Astrocyte of the spinal cord (primary cell): Measurements from ENCODE around the gene TTC9B.

Experiments
- DNase-seq: peaks from one replicate; pipeline ENCODE4 v3.0.0; 2011; ENCODE audit warnings: low read depth, low spot score
- H3K4me3 ChIP-seq: 2 replicates; pipeline ENCODE4 v1.5.1; 2011; ENCODE audit warnings: low read depth, mild to moderate bottlenecking, low read length, moderate library complexity
- in situ Hi-C: cut with HindIII; loops from 2 replicates; pipeline ENCODE4 v1.10.0; 2017; ENCODE audit warnings: low sequenced_read_pairs
- TF ChIP-seq, protein P1 (sequence below): IDR thresholded peaks from 2 replicates; pipeline ENCODE4 v1.5.1; 2012; ENCODE audit warnings: low read depth, mild to moderate bottlenecking, low read length, inconsistent platforms

TTC9B gene

DNA sequence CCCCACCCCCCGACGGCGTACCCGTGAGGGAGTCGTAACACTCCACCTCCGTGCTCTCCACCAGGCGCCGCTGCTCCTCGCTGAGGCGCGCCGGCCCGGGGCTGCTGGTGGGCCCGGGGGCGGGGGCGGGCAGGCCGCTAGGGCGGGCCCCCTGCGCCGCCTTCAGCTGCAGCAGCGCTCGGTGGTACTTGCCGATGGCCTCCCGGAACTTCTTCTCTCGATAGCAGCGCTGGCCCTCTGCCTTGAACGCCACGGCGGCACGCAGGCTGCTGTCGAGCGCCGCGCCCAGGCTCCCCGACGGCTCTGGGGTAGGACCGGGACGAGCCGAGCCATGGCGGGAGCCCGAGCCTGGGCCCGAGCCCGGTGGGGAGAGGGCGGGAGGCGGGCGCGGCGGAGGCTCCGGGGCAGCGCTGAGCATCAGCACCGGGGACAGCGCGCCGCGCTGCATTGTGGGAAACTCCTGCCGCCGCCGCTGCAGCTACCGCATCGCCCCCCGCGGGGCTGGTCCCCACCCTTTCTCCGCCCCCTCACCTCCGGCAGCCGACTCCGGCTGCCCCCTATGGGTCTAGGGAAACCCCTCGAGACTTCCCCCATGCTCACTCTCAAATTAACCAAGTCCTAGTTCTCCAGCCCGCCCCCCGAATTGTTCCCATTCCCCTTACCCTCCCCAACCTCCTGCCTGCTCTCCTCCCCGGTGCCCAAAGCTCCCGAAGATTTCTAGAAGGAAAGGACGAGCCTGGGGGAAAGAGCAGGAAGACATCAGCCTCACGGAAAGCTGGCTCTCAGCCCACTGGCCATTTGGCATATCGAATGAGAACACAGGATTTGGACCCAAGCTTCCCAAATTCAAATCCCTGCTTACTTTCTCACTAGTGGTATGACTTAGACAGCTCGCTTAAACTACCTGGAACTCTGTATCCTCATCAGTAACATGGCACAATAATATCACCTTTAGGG is at the start of gene TTC9B:
TTC9B (minus strand) TSS at position 451 of the 957 bp plus-strand sequence; CDS start at position 448, 3 bp downstream.
- no peak within 1 kb of the TSS for H3K4me3 ChIP-seq
- no peak for DNase-seq
- in situ Hi-C loops, result no loop called here
- TF ChIP-seq, protein P1, sequence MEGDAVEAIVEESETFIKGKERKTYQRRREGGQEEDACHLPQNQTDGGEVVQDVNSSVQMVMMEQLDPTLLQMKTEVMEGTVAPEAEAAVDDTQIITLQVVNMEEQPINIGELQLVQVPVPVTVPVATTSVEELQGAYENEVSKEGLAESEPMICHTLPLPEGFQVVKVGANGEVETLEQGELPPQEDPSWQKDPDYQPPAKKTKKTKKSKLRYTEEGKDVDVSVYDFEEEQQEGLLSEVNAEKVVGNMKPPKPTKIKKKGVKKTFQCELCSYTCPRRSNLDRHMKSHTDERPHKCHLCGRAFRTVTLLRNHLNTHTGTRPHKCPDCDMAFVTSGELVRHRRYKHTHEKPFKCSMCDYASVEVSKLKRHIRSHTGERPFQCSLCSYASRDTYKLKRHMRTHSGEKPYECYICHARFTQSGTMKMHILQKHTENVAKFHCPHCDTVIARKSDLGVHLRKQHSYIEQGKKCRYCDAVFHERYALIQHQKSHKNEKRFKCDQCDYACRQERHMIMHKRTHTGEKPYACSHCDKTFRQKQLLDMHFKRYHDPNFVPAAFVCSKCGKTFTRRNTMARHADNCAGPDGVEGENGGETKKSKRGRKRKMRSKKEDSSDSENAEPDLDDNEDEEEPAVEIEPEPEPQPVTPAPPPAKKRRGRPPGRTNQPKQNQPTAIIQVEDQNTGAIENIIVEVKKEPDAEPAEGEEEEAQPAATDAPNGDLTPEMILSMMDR, result no peak

DNA sequence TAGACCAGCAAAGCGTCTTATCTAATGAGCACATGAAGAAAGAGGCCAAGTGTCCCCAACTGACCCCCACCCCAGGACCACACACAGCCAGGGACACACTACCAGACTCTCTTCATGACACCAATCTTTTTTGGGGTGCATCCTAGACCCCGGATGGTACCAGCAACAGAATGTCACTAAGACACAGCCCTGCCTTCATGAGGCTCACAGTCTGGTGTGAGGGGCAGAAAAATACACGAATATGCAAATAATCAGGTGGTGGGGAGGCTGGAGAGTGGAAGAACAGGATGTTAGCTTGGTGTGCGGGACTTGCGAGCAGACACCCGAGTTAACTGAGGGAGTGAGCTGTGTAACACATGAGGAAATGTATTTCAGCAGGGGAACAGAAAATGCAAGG is 49.4 kb upstream of the TTC9B start:
- TF ChIP-seq, protein P1, result no peak
- H3K4me3 ChIP-seq, result no peak overlapping the region

DNA sequence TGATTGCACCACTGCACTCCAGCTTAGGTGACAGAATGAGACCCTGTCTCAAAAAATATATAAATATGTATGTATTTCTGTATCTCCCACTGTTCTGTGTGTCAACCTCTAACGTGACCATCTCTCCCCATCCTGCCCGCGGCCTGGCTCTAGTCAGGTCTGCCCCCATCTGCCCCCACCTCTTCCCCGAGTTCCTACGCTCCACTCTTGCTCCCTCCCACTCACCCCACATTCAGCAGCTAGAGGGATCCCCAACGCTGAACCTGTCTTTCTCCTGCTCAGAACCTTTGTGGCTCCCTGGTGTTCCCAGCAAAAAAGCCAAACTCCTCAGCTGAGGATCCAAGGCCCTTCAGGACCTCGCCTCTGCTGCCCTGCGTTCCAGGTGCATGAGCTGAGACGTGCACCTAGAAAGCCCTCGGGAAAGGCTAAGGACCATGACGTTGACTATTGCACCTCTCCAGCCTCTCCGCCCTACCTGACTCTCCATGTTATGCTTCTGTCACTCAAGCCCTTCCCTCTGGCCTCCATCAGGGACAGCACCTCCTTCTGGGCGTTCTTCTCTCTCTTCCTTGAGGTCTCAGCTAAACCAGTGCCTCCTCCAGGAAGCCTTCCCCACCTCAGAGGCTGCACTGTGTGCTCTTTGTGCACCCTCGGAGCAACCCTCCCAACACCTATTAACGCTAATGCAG is 48.9 kb upstream of the TTC9B start:
- in situ Hi-C loops, result no loop called here
- TF ChIP-seq, protein P1, result no peak
- no peak overlapping the region for H3K4me3 ChIP-seq
- DNase-seq, result no peak

More for the DNA sequence above, 49.4 kb upstream of the TTC9B start:
- in situ Hi-C loops, result no loop called here
- DNase-seq, result no peak

DNA sequence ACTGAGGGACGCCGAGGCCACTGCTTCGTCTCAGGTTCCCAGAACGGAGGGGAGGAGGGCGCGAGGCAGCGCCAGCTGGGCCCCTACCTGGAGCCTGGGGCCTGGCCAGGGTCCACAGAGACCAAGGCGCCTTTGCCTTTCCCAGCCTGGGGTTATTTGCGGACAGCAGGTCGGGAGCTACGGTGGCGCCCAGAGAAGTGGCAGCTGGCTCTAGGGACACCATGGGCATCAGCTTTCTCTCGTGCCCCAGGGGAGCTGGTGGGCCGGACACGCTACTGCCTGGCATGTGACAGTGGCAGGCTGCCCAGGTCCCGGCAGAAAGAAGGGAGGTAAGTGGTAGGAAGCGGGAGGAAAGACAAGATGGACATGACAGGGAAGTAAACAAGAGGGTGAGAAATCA is 47.9 kb upstream of the TTC9B start:
- TF ChIP-seq, protein P1, result no peak
- in situ Hi-C loops, result no loop called here

DNA sequence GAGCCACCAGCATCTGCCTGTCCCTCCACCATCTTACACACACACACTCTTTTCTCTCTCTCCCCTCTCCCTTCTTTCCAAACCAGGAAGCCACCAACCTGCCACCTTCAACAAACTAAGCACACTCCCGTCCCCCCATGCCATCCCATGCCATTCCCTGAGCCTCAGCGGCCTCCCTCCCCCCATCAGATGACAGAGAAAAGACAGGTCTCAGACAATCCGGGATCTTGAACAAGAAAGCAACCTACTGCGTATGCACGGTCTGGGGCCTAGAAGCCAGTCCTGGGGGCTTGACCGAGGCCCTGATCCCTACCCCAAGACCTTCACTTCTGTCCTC is 47.5 kb upstream of the TTC9B start:
- in situ Hi-C loops, result no loop called here
- TF ChIP-seq, protein P1, result no peak
- no peak overlapping the region for H3K4me3 ChIP-seq
- no peak for DNase-seq

More for the DNA sequence above, 47.9 kb upstream of the TTC9B start:
- DNase-seq, result no peak
- H3K4me3 ChIP-seq, result no peak overlapping the region

DNA sequence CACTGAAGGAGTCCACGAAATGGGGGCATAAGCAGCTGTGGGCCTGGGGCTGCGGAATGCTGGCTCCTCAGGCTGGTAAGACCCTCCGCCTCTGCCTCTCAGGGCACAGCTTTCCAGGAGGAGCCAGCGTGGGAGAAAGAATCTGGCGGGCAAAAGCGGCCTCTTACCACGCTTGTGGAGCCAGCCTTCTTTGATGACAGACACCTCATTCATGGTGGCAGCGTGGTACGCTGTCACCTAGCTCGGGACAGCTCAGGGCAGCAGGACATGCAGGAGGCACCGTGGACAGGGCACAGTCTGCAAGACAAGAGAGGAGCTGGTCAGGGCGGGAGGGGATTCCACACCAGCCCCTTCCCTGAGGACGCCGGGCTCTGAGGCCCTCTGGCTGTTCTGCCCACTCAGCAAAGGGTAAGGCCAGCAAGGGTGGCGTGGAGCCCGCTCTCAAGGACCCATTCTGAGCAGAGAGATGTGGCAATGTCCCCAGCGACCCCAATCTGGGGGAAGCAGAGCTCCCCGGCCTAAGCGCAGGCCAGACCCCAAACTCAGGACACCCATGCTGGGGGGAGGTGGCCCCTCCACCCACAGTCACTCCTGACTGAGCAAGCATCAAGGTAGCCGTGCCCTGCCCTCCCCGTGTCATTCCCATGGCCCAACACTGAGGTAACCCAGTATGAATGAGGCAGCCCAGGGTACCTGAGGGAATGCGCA is 47.0 kb upstream of the TTC9B start:
- H3K4me3 ChIP-seq, result no peak overlapping the region

More for the DNA sequence above, 47.0 kb upstream of the TTC9B start:
- TF ChIP-seq, protein P1, result no peak
- in situ Hi-C loops, result no loop called here
- no peak for DNase-seq
